Stimulated activated CD4-positive, alpha-beta T cell treated with anti-CD3 and anti-CD28 coated beads, Interleukin-2, amount 100 ng/mL, for 48 hours (primary cell): ENCODE data around the gene SAYSD1.

Experiments
- DNase-seq, 2 donors: peaks; one replicate each; pipeline ENCODE4 v3.0.0-alpha.2; 2020

The SAYSD1 gene

GRCh38 chr6:39056191-39056590, 58.8 kb downstream of the SAYSD1 start:
- DNase-seq = no peak

DNA sequence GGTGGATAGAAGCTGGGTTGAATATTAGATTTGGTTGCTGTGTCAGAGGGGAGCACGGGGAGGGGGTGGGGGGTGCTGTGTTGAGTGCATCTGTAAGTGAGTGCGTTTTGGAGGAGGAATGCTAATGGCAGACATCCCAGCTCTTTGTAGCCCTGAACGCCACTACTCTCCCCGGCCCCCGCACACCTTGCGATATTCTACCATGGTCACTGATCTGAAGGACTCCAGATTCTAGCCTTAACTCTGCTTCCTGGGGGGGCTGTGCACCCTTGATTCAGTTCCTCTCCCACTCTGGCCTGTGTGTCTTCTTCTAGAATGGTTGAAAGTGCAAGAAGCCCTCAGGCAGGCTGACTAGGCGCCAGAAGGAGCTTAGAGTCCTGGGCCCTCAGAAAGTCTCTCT, 59.3 kb downstream of the SAYSD1 start:
- DNase-seq = no peak

GRCh38 chr6:39054577-39055142, 60.3 kb downstream of the SAYSD1 start:
- DNase-seq = no peak
